Renal cortical epithelial cell (primary cell): ENCODE results near the gene PADI2. TPM values are rescaled to one million over a fixed set of nuclear protein-coding genes. Genes with fewer than 3 reads are reported as not detected.

Source experiments
- DNase-seq: peaks from one replicate; pipeline ENCODE4 v3.0.0-alpha.2; 2011; ENCODE audit warnings: low read depth
- total RNA-seq: library from RNA; depleted of rRNA; stranded (reverse); fragments of >200 nt; gene quantifications from 2 replicates; pipeline ENCODE4 v1.2.3, GENCODE V29; 2014

Gene PADI2
- total RNA-seq, 1 donor from 2014 or later: 1.5 TPM

DNA sequence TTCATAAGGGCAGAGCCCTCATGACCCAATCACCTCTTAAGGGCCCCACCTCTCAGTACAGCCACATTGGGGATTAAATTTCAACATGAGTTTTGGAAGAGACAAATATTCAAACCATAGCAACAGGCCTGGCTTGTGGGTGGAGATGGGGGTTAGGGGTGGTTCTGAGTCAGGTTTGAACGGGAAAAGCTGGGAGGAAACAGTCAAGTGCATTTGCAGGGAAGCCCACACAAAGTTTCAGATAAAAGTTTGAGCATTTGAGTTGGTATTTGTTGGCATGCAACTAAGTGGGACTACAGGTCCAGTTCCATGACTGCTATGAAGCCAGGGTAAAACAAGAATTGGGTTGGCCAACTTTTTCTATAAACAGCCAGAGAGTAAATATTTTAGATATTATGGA, 21.0 kb upstream of the PADI2 start:
- DNase-seq: peak; percentile 39

DNA sequence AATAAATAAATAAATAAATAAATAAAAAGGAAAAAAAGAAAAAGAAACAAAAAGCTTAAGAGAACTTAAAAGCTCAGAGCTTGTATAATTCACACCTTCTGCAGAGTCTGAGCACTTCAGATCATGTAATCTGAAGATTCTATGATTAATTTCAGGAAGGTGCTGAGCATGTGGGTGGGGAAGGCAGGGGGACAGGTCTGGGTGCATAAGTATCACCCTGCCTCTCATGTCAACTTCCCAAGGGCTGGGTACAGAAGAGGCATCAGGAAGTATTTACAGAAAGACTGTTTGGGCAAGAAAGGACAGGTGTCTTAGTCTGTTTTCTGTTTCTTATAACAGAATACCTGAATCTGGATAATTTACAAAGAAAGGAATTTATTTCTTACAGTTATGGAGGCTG, 20.4 kb upstream of the PADI2 start:
- no peak for DNase-seq

DNA sequence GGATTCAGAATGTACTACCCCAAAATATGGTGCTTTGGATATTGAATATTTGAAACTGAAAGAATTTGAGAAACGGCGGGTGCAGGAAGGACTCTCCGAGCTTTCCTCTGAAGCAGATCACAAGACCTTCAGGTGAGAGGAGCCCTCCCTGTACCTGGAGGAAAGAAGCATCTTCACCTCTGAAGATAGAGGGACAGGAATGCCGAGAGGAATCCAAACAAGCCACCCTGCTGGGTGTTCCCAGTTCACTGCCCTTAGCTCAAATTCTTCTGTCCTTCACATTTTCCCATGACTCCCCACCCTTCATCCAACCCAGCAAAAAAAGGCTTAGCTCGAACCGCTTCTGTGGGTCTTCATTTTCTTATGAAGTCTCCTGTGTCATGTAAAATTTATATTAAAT, 18.2 kb upstream of the PADI2 start:
- no peak for DNase-seq

DNA sequence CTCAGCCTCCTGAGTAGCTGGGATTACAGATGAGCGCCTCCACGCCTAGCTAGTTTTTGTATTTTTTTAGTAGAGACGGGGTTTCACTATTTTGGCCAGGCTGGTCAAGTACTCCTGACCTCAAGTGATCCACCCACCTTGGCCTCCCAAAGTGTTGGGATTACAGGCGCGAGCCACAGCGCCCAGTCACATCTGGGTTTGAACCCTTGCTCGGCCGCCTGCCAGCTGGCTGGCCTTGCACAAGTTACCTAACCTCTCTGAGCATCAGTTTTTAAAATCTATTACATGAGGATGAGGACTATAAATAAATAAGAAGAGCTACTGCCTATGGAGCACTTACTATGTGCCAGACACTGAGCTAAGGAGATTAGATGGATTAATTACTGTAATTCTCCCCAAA, 17.7 kb upstream of the PADI2 start:
- no peak for DNase-seq

DNA sequence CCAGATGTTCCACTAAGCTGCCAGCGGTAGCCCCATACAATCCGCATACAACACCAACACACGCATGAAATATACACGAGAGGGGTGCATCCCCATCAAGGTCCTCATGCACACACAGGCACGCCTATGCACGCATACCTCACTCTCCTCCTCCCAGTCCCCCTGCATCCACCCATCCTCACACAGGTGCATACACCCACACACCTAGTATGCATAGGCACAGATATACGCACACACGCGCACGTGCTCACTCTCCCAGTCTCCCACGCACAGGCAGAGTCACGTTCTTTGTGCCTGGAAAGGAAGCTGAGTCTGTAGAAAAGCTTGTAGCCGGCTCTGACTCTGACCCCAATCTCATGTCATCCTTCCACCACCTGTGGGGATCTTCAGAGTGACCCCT, 16.9 kb upstream of the PADI2 start:
- no peak for DNase-seq

DNA sequence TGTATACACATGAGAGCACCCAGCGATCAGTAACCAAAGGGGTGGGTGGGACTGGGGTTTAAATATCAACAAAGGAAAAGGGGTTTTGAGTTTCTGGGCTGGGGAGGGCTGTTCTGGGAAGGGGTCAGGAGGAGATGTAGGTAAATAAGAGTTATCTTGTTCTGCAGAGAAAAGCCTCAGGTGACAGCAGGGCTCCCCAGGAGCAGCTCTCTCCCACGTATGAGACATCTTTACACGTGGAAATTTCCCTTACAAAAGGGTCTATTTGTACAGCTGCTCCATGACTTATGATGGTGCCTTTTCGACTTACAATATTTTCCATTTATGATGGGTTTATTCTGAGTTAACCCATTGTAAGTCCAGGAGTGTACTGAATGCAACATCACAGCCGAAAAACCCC, 16.3 kb upstream of the PADI2 start:
- no peak for DNase-seq

DNA sequence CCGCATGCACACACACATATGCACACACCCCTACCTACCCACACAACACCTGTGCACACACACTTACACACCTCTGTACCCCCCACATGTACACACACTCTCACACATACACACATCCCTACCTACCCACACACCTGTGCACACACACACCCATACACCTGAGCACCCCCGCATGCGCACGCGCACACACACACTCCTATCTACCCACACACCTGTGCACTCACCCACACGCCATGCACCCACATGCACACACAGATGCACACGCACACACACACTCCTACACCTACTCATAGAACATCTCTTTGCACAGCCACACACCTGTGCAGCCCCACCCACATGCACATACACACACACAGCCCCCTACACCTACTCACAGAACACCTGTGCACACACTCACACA, 15.5 kb upstream of the PADI2 start:
- DNase-seq: no peak

DNA sequence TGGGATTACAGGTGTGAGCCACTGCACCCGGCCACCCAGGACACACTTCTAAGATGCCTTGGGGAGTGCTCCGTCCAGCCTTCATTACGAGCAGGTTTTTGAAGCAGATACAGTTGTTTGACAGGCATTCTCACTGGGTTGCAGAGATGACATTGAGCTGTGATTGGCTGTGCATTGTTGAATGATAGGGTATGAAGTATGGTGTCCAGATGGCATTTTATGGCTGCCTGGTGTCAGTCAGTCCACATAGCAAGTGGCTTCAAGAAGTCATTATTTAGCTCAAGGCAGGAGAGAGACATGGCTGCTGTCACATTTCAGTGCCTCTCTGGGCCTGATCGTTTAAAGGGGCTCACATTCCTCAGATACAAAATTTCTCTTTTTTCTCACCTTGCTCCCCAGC, 14.8 kb upstream of the PADI2 start:
- no peak for DNase-seq

DNA sequence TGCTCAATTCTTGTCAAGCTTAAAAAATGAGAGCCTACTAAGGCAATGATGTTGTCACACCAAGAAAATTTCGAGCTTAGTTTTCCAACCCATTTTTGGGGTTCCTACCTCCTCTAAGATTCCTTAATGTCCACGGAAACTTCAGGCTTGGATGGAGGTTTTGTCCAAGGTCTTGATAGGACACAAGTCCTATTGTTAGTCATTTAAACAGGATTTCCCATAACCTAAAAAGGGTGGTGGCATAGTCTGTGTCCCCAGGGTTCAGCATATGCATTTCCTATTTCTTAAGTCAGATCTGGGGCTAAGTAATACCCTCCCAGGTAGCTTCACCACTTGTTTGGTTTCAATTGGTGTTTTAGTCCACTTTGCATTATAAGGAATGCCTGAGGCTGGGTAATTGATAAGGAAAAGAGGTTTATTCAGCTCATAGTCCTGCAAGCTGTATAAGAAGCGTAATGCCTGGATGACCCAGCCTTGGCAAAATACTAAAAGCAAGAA, 10.9 kb upstream of the PADI2 start:
- no peak for DNase-seq

DNA sequence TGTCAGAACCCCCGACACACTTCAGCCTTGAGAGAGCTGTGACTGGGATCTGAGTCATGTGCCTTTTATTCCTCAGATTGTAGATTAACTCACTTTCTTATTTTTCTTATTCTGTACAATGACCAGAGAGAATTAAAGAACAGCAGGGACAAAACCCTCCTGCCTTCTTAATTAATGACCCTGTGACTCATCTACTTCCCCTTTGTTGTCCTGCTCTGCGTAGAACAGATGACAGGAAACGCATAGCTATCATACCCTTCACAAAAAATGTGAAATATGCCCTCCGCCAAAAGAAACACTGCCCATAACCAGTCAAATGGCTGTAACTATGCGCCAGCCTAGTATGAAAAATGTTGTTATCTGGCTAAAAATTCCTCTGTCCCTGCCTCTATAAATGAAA, 9.1 kb upstream of the PADI2 start:
- DNase-seq: peak; percentile 100

DNA sequence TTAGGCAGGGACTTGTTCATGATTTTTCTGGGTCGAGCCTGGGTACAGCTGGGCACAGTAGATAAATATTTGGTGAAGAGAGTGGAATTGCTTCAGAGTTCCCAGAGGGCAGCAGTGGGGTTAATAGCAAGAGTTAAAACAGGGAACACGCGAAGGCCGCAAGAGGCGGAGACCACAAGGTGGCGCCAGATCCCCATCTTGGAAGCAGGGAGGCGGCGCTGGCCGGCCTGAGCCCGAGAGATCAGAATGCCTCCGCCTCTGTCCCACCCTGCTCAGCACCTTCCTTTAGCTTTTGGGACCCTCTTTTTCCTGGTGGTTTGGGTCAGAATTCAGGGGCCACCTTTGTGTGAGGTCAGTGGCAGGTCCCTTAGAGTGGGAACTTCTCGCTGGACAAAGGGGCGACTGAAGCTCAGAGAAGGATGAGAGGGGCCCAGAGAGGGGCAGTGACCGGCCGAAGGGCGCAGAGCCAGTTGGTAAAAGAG, 6.5 kb upstream of the PADI2 start:
- peak; percentile 53 for DNase-seq

DNA sequence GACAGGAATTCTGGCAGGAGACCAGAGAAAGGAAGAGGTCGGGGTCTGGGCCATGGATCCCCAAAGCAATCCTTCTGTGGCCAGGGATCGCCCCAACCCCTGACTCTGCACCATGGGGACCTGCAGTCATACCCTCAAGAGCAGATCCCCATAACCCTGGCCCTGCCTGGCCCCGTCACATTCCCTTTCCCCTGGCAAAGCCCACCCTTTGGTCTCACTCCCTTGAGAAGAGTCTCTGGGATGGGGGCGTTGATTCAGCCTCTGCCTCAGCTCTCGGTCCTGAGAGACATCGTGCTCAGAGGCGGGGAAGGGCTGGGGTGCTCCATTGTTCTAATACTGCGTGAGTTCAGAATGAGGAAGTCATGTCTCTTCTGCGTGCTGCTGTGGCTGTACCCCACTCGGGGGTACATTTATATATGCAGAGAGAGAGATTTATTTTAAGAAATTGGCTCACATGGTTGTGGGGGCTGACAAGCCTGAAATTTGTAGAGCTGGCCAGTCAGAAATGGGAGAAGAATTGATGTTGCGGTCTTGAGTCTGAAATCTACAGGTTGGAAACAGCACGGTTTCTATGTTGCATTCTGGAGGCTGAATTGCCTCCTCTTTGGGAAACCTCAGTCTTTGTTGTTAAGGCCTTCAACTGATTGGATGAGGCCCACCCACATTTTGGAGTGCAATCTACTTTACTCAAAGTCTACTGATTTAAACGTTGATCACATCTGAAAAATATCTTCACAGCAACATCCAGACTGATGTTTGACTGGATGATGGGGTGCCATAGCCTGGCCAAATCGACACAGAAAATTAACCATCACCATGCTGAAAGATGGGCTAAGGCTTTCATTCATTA, 4.2 kb upstream of the PADI2 start:
- no peak for DNase-seq

DNA sequence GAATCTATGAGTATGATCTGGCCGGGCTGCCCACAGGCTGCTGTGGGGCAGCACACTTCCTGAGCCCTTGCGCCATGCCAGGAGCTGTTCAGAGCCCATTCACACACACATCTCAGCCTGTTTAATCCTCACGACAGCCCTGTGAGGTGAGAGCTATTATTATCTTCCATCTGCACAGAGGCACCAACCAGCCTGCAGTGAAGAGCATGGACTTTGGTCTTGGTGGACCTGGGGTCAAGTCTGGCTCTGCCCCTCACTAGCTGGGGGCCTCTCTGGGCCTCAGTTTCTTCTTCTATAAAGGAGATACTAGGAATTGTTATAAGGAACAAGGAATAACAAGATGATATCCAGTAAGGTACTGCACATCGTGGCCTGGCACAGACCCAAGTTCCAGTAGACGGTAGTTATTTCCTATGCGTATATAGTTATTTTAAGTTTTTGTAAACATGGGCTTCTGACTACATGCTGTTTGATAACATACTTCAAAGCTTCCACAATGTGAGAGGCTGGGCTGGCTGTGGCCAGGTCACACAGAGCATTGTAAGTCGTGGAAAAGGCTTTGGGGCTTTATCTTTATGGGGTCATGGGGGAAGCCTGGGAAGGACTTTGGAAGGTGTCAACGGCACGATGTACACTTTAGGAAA, 3.4 kb upstream of the PADI2 start:
- no peak for DNase-seq

DNA sequence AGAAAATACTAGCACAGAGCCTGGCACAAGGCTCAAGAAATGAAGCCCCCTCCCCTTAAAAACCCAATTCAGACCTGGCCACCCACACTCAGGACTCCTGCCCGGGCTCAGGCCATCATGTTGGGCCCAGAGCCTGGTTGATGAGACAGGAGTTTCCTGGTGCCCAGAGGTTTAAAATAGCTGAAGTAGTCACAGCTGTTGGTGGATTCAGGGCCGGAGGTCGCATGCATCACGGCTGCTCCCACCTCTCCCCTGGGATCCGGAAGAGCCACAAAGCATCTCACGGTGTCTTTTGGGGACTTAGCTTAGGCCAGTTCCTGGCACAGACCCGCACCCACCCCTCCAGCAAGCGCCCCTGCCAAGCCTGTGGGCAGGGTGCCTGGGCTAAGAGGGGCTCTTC, 2.6 kb upstream of the PADI2 start:
- no peak for DNase-seq

DNA sequence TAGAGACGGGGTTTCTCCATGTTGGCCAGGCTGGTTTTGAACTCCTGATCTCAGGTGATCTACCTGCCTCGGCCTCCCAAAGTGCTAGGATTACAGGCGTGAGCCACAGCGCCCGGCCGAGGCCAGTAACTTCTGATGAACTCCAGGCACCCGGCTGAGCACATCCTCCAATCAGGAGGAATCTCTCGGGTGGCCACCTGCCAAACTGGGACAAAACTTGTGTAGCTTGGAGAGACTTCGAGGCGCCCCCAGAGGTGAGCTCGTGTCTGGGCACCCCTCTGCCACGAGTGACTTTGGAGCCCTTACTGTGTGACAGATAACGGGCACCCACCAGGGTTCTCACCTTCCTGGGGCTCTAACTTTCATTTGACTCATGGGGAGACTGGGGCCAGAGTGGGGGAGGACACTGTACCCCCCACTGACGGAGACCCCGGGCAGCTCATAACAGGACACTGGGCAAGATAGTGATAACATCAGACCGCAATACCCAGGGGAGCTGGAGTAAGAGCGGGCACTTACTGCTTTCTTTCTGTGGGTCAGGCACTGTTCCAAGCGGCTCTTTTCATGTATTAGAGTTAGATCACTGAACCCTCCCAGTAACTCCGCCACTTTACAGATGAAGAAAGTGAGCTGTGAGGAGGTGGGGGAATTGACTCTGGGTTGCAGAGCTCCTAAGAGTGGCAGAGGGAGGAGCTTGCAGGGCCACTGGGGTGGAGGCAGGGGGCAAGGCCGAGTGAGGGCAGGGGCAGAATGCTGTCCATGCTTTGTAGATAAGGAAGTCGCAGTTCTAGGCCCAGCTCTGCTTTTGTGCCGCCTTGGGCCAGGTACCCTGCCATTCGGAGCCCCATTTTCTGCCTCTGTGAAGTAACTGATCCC, 1.9 kb upstream of the PADI2 start:
- DNase-seq: no peak

DNA sequence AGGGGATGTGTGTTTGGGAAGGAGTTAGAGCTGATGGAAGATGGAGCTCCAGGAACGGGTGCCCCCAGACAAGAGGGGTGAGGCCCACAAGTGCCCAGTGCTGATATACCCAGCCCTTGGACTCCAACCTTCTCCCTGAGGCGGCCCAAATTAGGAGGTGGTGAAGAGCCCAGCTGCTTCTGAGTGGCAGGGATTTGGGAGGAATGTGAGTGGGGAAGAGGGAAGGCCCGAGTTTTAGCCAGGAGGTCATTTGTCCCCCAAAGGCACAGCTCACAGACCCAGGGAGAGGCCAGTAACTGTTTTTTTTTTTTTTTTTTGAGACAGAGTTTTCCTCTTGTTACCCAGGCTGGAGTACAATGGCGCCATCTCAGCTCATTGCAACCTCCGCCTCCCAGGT, 1.2 kb upstream of the PADI2 start:
- no peak for DNase-seq

DNA sequence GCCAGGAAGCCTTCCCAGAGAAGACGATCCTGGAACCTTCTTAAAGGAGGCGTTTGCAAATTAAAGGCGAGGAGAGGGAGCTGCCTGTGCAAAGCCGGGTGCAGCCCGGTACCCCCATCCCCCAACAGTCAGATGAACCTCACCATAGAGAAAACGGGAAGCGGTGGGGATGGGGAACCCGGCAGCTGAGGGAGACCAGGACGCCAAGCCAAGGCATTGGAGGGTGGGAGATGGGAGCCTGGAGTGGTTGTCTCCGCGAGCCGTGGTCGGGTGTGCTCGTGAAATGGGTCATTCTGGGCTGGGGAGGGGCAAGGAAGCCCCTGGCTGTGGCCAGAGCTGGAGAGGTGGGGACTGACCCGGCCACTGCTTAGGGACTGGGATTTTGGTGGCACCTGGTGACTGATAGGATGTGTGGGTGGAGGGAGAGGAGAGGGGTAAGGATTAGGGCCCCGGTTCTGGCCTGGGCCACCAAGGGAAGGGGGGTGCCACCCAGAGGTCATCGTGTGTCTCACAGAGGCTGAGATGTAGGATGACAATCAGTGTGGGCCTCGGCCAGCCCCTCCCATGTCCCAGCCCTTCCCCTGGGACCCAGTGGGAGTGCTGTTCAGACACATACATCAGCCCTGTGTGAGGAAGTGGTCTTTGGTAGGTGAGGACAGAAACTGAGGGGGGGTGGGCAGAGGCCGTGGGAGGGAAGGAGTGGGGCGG, 676 bp upstream of the PADI2 start:
- DNase-seq: no peak

DNA sequence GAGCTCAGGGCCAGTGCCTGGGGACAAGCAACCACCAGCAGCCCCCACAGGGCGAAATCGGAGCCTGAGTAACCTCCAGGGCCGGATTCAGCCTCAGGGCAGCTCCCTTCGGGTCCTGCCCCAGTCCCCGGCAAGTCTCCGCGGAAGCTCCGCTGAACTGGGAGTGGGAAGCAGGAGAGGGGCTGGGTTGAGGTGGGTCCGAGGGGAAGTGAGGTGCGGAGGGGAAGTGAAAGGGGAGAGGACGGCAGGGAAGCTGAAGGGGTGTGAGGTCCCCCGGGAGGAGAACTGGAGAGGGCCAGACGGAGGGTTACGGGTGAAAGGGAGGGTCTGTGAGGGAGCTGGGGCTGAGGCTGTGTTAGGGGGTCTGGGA, 560 bp downstream of the PADI2 start:
- no peak for DNase-seq

DNA sequence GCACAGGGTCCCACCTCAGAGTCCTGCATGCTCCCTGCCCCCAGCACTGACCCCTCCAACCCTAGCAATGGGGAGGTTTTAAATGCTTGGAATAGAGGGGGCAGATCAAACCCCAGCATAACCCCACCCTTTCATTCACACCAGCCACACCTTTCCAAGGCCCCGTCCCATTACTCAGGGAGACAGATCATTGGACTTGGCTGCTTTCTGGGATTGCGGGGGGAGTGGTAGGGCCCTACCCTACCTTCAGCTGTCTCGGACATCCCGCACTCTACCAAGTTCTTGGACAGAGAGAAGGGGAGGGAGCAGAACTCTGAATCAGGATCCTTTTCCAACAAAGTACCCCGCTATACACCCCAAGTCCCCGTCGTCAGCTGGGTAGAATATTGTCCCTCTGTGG, 983 bp downstream of the PADI2 start:
- DNase-seq: no peak

DNA sequence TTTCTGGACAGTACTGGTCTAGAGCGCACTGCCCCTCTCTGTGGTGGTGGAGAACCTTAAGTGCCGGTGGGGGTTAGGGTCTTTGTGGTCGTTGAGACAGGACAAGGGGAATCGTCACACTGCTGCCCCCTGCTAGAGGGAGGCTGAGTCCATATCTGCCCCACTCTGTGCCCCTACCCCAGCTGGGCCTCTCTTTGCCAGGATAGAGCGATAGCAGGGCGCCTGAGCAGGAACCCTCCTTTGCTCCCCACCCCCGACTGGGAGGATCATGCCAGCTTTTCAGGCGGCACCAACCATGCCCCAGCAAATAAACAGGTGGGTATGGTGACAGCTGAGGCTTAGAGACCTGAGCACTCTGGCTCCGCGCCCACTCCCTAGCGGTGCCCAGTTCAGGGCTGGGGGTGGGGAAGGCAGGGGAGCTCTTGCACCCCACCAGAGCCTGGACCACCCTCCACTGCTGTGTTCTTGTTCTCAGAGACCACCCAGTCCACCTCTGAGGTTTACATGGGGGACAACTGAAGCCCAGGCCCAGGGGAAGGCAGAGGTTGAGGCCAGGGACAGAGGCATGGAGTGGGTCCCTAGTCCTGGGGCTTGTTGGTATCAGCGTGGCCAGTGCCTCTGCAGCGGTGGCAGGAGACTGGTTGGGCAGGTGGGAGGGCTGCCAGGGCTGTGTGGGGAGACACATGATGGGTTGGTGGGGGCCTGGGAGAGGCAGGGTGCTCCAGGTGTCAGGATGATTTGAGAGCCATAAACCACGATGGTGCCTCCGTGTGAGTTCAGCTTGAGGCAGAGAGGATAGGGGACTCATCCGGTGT, 1.6 kb downstream of the PADI2 start:
- DNase-seq: no peak

DNA sequence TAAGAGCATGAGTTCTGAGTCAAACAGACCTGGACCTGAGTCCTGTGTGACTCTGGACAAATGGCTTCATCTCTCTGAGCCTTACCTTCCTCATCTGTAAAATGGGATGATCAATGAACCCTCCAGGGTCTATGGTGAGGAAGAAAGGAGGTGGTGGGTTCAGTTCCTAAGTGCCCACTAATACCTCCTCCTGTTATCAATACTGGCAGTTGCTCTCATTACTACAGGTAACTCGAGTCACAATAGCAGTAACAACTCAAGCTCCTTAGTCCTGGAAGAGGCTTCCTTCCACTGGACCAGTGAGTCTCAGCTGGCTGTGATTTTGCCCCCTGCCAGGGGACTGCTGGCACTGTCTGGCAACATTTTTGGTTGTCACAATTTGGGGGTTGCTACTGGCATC, 2.6 kb downstream of the PADI2 start:
- DNase-seq: no peak
